HG02970 (cell line): ENCODE results near the gene SPCS1.
"Not testable (repeated sequence)": the region's sequence is repeated elsewhere in the genome, so short reads cannot be mapped to it uniquely, and the experiment has no call there.

Experiments used
- ATAC-seq: cut with Tn5 transposase; IDR thresholded peaks from one replicate; pipeline ENCODE4 v1.9.1; 2021; ENCODE audit warnings: mild to moderate bottlenecking, moderate library complexity, moderate number of reproducible peaks; ENCODE audit not compliant: unreplicated experiment, low FRiP score

Gene SPCS1

DNA sequence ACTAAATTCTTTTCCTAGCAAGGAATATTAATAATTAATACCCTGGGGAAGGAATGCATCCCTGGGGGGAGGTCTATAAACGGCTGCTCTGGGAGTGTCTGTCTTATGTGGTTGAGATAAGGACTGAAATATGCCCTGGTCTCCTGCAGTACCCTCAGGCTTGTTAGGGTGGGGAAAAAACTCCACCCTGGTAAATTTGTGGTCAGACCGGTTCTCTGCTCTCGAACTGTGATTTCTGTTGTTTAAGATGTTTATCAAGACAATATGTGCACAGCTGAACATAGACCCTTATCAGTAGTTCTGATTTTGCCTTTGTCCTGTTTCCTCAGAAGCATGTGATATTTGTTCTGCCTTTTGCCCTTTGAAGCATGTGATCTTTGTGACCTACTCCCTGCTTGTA, 22.8 kb downstream of the SPCS1 start:
- not testable (repeated sequence) for ATAC-seq

GRCh38 chr3:52730681-52731080, 24.8 kb downstream of the SPCS1 start:
- ATAC-seq: no peak

DNA sequence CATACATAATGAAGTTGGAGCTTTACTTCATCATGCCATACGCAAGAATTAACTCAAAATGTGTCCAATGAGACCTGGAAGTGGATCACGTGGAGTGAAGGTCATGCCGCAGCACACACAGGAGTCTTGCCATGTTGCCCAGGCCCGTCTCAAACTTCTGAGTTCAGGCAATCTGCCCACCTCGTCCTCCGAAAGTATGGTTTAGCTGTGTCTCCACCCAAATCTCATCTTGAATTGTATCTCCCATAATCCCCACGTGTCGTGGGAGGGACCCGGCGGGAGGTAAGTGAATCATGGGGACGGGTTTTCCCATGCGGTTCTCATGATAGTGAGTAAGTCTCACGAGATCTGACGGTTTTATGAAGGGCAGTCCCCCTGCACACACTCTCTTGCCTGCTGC, 25.7 kb downstream of the SPCS1 start:
- no peak for ATAC-seq

- ATAC-seq: no peak
Observed at GRCh38 chr3:52733256-52733891, 27.5 kb downstream of the SPCS1 start.

DNA sequence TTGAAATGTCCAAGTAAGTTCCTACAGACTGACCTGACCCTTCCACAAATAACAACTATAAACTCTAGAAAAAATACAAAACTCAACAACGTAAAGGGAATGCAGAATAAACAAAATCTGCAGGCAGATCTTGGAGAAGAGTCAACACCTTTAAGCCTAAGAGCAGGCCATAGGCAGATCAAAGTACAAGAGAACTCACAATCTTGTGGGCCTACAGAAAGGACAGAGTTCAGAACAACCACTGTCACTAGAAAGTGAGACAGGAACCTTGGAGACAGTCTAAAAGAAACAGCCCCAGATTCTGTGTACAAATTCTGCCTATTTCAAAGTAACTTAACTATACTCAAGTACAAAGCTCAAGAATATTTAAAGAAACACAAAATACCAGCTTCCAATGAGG, 33.8 kb downstream of the SPCS1 start:
- ATAC-seq: no peak

DNA sequence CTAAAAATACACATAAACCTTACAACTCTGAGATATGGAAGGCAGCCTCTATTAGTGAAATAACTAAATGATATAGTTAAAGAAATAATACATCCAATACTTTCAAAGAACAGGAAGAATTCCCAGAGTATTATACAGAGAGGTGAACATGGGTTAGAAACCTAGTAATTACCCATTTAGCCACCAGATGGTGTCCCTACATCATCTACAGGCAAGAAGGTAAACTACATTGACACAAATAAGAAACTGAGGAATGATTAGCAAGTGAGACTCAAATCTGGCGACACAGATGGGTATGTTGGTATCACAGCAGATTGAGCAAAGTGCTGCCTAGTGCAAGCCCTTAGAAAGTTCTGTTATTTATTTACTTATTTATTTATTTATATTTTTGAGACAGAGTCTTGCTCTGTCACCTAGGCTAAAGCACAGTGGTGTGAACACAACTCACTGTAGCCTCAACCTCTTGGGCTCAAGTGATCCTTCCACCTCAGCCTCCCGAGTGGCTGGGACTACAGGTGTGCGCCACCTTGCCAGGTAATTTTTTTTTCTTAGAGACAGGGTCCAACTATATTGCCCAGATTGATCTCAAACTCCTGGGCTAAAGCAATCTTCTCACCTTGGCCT, 36.6 kb downstream of the SPCS1 start:
- no peak for ATAC-seq

GRCh38 chr3:52743152-52743551, 37.2 kb downstream of the SPCS1 start:
- ATAC-seq: no peak

DNA sequence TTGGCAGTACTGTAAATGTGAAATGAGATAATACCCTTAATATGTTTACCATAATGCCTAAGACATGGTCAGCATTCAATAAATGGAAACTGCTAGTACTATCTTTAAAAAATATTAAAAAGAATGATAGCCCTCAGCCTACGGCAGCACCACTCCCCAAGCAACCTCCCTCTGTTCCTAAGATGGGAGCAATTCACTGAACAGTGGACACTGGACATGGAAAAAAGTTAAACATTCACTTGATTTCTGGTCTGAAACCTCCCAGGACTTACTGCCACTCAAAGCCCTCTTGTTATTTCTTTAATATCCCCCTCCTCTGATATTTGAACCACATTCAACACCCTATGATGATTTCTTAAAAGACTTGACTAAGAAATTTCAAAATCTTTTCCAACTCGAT, 37.8 kb downstream of the SPCS1 start:
- no peak for ATAC-seq

DNA sequence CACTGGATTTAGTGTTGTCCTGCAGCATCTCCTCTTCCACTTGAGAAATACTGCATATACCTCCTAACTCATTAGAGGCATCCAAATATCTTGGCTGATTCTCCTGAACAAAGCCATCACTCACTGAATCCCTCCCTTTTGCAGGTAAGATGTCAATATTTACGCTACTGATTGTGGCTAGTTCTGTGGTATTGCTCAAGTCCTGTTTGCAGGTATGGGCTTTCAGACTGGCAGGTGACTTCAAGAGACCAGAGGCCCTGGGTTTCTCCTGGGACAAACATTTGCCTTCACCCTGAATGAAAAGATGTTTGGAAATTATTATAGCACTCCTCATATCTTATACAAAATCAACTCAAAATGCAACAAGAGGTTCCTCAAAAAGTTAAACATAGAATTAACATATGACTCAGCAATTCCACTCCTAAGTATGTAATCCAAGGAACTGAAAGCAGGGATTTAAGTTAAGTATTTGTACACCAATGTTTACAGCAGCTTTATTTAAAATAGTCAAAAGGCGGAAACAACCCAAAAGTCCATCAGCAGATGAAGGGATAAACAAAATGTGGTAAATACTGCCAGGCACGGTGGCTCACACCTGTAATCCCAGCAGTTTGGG, 46.2 kb downstream of the SPCS1 start:
- no peak for ATAC-seq

- ATAC-seq: no peak
Observed at GRCh38 chr3:52754373-52754772, 48.5 kb downstream of the SPCS1 start.

GRCh38 chr3:52756141-52756540, 50.2 kb downstream of the SPCS1 start:
- no peak for ATAC-seq
